Activated CD4-positive, alpha-beta T cell treated with anti-CD3 and anti-CD28 coated beads for 36 hours (primary cell): ENCODE results near the gene MACROD2. TPM values are rescaled to one million over a fixed set of nuclear protein-coding genes. Genes with fewer than 3 reads are reported as not detected.

Source experiments
- ATAC-seq: fragments of 200-7000 bp; cut with Tn5 transposase; one replicate; pipeline ENCODE4 v1.10.0; 2021; ENCODE audit warnings: mild to moderate bottlenecking, moderate library complexity
- CTCF ChIA-PET: fragments of 350-600 bp; sonication (Branson Sonifier 250); formaldehyde crosslinking; loops from one replicate; lab custom pipeline; 2021; ENCODE audit warnings: antibody characterized with exemption; lab: Charles Lee
- POLR2A ChIA-PET: fragments of 350-600 bp; sonication (Branson Sonifier 250); formaldehyde crosslinking; loops from one replicate; lab custom pipeline; 2021; ENCODE audit warnings: antibody characterized with exemption, inconsistent platforms; lab: Charles Lee
- DNase-seq: peaks from one replicate; pipeline ENCODE4 v3.0.0-alpha.2; 2020
- H3K27ac Mint-ChIP-seq: one replicate; pipeline ENCODE4 v1.8.0; 2021; ENCODE audit warnings: mixed read lengths
- H3K27me3 Mint-ChIP-seq: one replicate; pipeline ENCODE4 v1.8.0; 2021; ENCODE audit warnings: mixed read lengths
- H3K36me3 Mint-ChIP-seq: one replicate; pipeline ENCODE4 v1.8.0; 2021; ENCODE audit warnings: low read depth, mixed read lengths
- H3K4me1 Mint-ChIP-seq: one replicate; pipeline ENCODE4 v1.8.0; 2021; ENCODE audit warnings: mixed read lengths
- H3K4me3 Mint-ChIP-seq: one replicate; pipeline ENCODE4 v1.8.0; 2021; ENCODE audit warnings: mild to moderate bottlenecking, moderate library complexity, mixed read lengths
- H3K9me3 Mint-ChIP-seq: one replicate; pipeline ENCODE4 v1.8.0; 2021; ENCODE audit warnings: low read depth, mixed read lengths
- intact Hi-C, 2 experiments: fragments of 100-400 bp; cut with DNase I in 1 of 2; cut with micrococcal nuclease in 1 of 2; formaldehyde crosslinking; loops; one replicate each; pipeline versions ENCODE4 v1.14.2 to v1.15.1; 2022 to 2024; cut with DNase I, micrococcal nuclease
- total RNA-seq, 2 experiments: library from RNA; stranded (reverse); gene quantifications; one replicate each; pipeline ENCODE4 v1.2.3, GENCODE V29; 2021

The MACROD2 gene
- total RNA-seq, 2 experiments from 2014 or later = not detected

GRCh38 chr20:15064741-15065140, 1069.4 kb downstream of the MACROD2 start:
- no peaks in the 10 kb centered on the region for H3K9me3 Mint-ChIP-seq
- no peak for DNase-seq
- H3K27ac Mint-ChIP-seq = no peak overlapping the region
- H3K4me1 Mint-ChIP-seq = no peaks in the 10 kb centered on the region
- ATAC-seq = no peak
- intact Hi-C loops = no loop called here
- ChIA-PET POLR2A (no interaction called here), CTCF (interaction anchor here (0.7 kb wide), 1 partner anchor 54 kb away, joined by 4 read pairs; no protein-coding TSS in a partner anchor)
- H3K36me3 Mint-ChIP-seq = no peaks in the 10 kb centered on the region
- H3K27me3 Mint-ChIP-seq = no peaks in the 10 kb centered on the region
- H3K4me3 Mint-ChIP-seq = no peak overlapping the region

DNA sequence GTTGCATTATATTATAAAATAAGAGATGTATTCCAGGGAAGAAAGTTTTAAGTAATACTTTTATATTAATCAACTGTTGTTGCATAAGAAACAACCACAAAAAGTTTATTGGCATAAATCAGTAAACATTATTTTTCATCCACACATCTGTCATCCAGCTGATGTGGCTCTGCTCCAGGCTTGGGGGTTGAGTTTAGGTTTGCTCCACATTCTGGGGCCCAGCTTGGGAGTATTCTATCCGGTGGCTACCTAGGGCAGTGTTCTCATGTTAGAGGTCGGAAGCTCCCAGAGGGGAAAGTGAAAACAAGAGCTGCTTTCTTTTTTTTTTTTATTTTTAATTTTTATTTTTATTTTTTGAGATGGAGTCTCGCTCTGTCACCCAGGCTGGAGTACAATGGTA, 1070.5 kb downstream of the MACROD2 start:
- intact Hi-C loops = no loop called here
- ChIA-PET CTCF (no interaction called here), POLR2A (no interaction called here)
- no peak for ATAC-seq
- Mint-ChIP-seq H3K4me3 (no peak overlapping the region), H3K27me3 (no peaks in the 10 kb centered on the region), H3K36me3 (no peaks in the 10 kb centered on the region), H3K27ac (no peak overlapping the region), H3K9me3 (no peaks in the 10 kb centered on the region), H3K4me1 (no peaks in the 10 kb centered on the region)
- DNase-seq = no peak

DNA sequence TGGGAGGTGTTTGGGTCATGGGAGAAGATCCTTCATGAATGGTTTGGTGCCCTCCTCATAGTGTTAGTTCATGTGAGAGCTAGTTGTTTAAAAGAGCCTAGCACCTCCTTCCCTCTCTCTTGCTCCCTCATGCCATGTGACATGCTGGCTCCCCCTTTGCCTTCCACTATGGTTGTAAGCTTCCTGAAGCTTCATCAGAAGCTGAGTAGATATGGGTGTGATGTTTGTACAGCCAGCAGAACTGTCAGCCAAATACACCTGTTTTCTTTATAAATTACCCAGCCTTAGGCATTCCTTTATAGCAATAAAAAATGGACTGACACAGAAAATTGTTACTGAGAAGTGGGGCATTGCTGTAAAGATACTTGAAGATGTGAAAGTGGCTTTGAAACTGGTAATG, 1073.2 kb downstream of the MACROD2 start:
- Mint-ChIP-seq H3K4me3 (no peak overlapping the region), H3K27me3 (no peaks in the 10 kb centered on the region), H3K36me3 (no peaks in the 10 kb centered on the region), H3K4me1 (no peaks in the 10 kb centered on the region), H3K9me3 (peaks cover 1% of the 10 kb centered on the region), H3K27ac (no peak overlapping the region)
- ChIA-PET CTCF (no interaction called here), POLR2A (no interaction called here)
- ATAC-seq (no peak), DNase-seq (no peak)
- intact Hi-C loops = no loop called here

- H3K4me3 Mint-ChIP-seq = no peak overlapping the region
- POLR2A ChIA-PET = no interaction called here
- no peaks in the 10 kb centered on the region for H3K36me3 Mint-ChIP-seq
- peaks cover 1% of the 10 kb centered on the region for H3K9me3 Mint-ChIP-seq
- CTCF ChIA-PET = no interaction called here
- intact Hi-C loops = no loop called here
- ATAC-seq (no peak), DNase-seq (no peak)
- H3K27me3 Mint-ChIP-seq = no peaks in the 10 kb centered on the region
- no peaks in the 10 kb centered on the region for H3K4me1 Mint-ChIP-seq
- H3K27ac Mint-ChIP-seq = no peak overlapping the region
Measured at GRCh38 chr20:15069355-15069754, 1074.0 kb downstream of the MACROD2 start.

DNA sequence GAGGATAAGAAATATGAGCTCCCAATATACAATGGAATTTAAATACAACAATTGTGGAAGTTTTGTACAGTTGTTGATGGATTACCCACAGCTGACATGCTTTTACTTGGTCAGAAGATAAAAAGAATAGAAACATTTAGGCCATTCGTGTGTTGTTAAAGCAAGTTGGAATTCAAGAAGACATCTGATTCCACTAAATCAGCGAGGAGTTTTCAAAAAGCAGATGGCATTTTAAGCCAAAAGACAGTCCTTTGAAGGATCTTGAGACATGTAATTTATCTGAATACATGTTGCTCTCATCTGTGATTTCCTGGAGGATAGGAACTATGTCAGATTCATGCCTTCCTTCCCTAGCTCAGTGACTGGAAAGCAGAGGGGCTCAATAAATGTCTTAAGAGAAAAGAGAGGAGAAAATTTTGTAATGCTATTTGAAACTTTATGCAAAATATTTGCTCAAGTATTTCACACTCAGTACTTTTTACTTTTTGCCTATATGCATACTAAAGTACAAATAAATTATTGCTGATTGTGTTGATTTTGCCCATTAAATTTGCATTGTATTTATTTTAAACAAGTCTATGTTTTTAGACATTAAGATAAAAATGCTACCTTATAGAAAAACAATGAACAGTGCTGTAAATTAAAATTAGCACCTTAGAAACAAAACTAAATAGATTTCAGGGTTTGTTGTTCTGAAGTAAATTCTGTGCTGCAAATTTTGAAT, 1075.9 kb downstream of the MACROD2 start:
- peaks cover 1% of the 10 kb centered on the region for H3K9me3 Mint-ChIP-seq
- ATAC-seq (no peak), DNase-seq (no peak)
- H3K4me3 Mint-ChIP-seq = no peak overlapping the region
- no peak overlapping the region for H3K27ac Mint-ChIP-seq
- H3K27me3 Mint-ChIP-seq = no peaks in the 10 kb centered on the region
- intact Hi-C loops = no loop called here
- ChIA-PET POLR2A (no interaction called here), CTCF (no interaction called here)
- H3K36me3 Mint-ChIP-seq = no peaks in the 10 kb centered on the region
- no peaks in the 10 kb centered on the region for H3K4me1 Mint-ChIP-seq

GRCh38 chr20:15072316-15072715, 1077.0 kb downstream of the MACROD2 start:
- DNase-seq = no peak
- intact Hi-C loops = no loop called here
- ChIA-PET CTCF (no interaction called here), POLR2A (no interaction called here)
- Mint-ChIP-seq H3K36me3 (no peaks in the 10 kb centered on the region), H3K27ac (no peak overlapping the region), H3K4me3 (no peak overlapping the region), H3K27me3 (no peaks in the 10 kb centered on the region), H3K9me3 (peaks cover 1% of the 10 kb centered on the region), H3K4me1 (no peaks in the 10 kb centered on the region)
- ATAC-seq = no peak

- CTCF ChIA-PET = no interaction called here
- H3K27ac Mint-ChIP-seq = no peak overlapping the region
- no peaks in the 10 kb centered on the region for H3K4me1 Mint-ChIP-seq
- no peak for DNase-seq
- peaks cover 1% of the 10 kb centered on the region for H3K9me3 Mint-ChIP-seq
- POLR2A ChIA-PET = no interaction called here
- intact Hi-C loops = no loop called here
- no peak for ATAC-seq
- no peak overlapping the region for H3K4me3 Mint-ChIP-seq
- no peaks in the 10 kb centered on the region for H3K27me3 Mint-ChIP-seq
- no peaks in the 10 kb centered on the region for H3K36me3 Mint-ChIP-seq
Measured at GRCh38 chr20:15075586-15075985, 1080.3 kb downstream of the MACROD2 start.

DNA sequence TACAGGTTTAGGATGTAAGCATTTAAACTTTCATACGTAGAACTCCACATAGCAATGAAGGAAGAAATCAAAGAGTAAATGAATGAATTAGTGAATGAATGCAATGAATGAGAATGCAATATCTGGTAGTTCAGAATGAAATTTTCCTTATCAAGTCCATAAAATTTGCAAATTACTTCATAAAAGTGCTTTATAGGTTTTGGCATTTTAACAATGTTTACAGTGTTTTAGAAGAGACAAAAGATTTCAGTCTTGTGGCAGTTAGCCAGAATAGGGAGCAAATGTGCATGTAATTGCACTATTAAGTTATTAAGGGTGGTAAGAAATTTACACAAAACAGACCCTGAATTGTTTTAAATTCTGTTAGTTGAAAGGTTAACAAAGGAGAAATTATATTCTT, 1081.5 kb downstream of the MACROD2 start:
- intact Hi-C loops = no loop called here
- DNase-seq (no peak), ATAC-seq (no peak)
- no peaks in the 10 kb centered on the region for H3K4me1 Mint-ChIP-seq
- H3K27ac Mint-ChIP-seq = no peak overlapping the region
- ChIA-PET POLR2A (no interaction called here), CTCF (no interaction called here)
- no peaks in the 10 kb centered on the region for H3K27me3 Mint-ChIP-seq
- no peaks in the 10 kb centered on the region for H3K9me3 Mint-ChIP-seq
- no peaks in the 10 kb centered on the region for H3K36me3 Mint-ChIP-seq
- no peak overlapping the region for H3K4me3 Mint-ChIP-seq

DNA sequence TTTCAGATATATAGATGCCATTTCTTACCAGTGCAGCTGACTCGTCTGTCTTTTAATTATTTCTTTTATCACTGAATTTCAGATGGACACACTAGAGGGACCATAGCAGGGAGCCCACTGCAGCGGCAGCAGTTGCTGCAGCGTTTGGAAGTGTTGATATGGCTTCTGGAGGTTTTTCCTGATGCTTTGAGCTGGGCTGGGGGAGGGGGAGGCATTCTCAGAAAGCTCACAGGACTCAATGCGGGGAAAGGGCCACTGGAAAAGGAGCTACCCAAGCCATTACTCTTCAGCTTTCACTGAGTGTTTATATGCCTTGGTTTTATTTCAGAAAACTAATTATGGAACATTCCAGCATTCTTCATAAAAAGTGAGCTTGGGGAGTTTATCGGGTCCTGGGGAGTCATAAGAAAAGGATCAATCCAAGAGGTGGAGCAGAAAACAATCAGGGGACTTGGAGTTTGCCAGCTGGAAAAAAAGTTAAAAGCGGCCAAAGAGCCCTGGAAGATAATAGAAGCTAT, 1082.5 kb downstream of the MACROD2 start:
- no peak for DNase-seq
- Mint-ChIP-seq H3K9me3 (no peaks in the 10 kb centered on the region), H3K4me1 (no peaks in the 10 kb centered on the region), H3K27me3 (no peaks in the 10 kb centered on the region), H3K36me3 (no peaks in the 10 kb centered on the region), H3K27ac (no peak overlapping the region), H3K4me3 (no peak overlapping the region)
- POLR2A ChIA-PET = no interaction called here
- intact Hi-C loops = no loop called here
- no peak for ATAC-seq
- CTCF ChIA-PET = no interaction called here

DNA sequence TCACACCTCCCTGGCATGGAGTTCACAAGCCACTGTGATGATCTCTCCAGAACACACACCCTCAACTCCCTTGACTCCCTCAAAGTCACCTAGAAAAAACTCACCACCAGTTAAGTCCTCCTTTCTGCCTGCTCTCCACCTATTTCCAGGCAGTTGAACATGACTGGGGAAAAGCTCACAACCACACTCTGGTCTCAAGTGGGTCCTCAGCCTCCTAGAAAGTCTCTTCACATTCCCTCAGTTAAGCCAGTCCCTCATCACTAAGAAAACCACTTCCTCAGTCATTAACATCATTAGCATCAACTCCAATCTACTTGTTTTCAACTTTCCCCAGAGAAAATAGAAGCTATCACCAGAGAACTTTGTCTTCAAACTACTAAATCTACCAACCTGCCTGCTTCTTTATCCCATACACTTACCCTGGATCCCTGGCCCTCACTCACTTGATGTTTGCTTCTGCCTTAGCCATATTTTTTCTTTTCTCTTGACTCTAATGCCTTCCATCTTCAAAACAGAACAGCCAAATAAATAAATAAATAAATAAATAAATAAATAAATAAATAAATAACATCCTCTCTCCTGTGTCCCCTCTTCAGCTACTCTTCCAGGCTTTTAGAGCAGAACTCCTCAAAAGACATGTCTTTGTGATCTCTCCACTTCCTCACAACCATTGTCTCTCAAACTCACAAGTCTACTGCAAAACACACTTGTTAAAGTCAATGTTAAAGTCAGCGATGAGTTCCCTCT, 1084.5 kb downstream of the MACROD2 start:
- intact Hi-C loops = no loop called here
- DNase-seq = no peak
- ChIA-PET CTCF (no interaction called here), POLR2A (no interaction called here)
- Mint-ChIP-seq H3K36me3 (no peaks in the 10 kb centered on the region), H3K27me3 (no peaks in the 10 kb centered on the region), H3K4me1 (no peaks in the 10 kb centered on the region), H3K9me3 (peaks cover 2% of the 10 kb centered on the region), H3K4me3 (no peak overlapping the region), H3K27ac (no peak overlapping the region)
- ATAC-seq = no peak

- CTCF ChIA-PET = no interaction called here
- H3K27ac Mint-ChIP-seq = no peak overlapping the region
- H3K4me3 Mint-ChIP-seq = no peak overlapping the region
Measured at GRCh38 chr20:15081261-15081660, 1085.9 kb downstream of the MACROD2 start.

GRCh38 chr20:15091421-15092037, 1096.2 kb downstream of the MACROD2 start:
- intact Hi-C loops = no loop called here
- Mint-ChIP-seq H3K36me3 (no peaks in the 10 kb centered on the region), H3K4me3 (no peak overlapping the region), H3K4me1 (no peaks in the 10 kb centered on the region), H3K27me3 (no peaks in the 10 kb centered on the region), H3K27ac (no peak overlapping the region), H3K9me3 (no peaks in the 10 kb centered on the region)
- POLR2A ChIA-PET = no interaction called here
- CTCF ChIA-PET = no interaction called here
- ATAC-seq (no peak), DNase-seq (no peak)

More at GRCh38 chr20:15081261-15081660, 1085.9 kb downstream of the MACROD2 start:
- POLR2A ChIA-PET = no interaction called here
- DNase-seq = no peak
- H3K9me3 Mint-ChIP-seq = peaks cover 2% of the 10 kb centered on the region
- intact Hi-C loops = no loop called here
- no peak for ATAC-seq
- no peaks in the 10 kb centered on the region for H3K4me1 Mint-ChIP-seq
- no peaks in the 10 kb centered on the region for H3K36me3 Mint-ChIP-seq
- H3K27me3 Mint-ChIP-seq = no peaks in the 10 kb centered on the region
